Measurements from ENCODE around the gene ADAMTSL1. TPM values are rescaled to one million over a fixed set of nuclear protein-coding genes. Genes with fewer than 3 reads are reported as not detected.

The ADAMTSL1 gene
- total RNA-seq, 1 donor from 2014 or later, result 61.8 TPM

- intact Hi-C loops (cut with DNase I), result no loop called here
- DNase-seq (ENCODE audit: low spot score) (no peak), ATAC-seq (no peak)
Measured at GRCh38 chr9:18623221-18624079, 149.5 kb downstream of the ADAMTSL1 start.

GRCh38 chr9:18626046-18626698 is 152.2 kb downstream of the ADAMTSL1 start:
- no peak for ATAC-seq
- intact Hi-C loops (cut with DNase I), result no loop called here

GRCh38 chr9:18629136-18629535 is 155.2 kb downstream of the ADAMTSL1 start:
- intact Hi-C loops (cut with DNase I), result no loop called here
- DNase-seq (ENCODE audit: low spot score) (no peak), ATAC-seq (no peak)

More at GRCh38 chr9:18626046-18626698, 152.2 kb downstream of the ADAMTSL1 start:
- no peak for DNase-seq (ENCODE audit: low spot score)

GRCh38 chr9:18632632-18633403 is 158.9 kb downstream of the ADAMTSL1 start:
- no peak for DNase-seq (ENCODE audit: low spot score)
- intact Hi-C loops (cut with DNase I), result no loop called here
- ATAC-seq, result peak; percentile 95

- intact Hi-C loops (cut with DNase I), result no loop called here
- ATAC-seq (no peak), DNase-seq (ENCODE audit: low spot score) (no peak)
Measured at GRCh38 chr9:18636781-18637180, 162.8 kb downstream of the ADAMTSL1 start.

- ATAC-seq, result no peak
- no peak for DNase-seq (ENCODE audit: low spot score)
- intact Hi-C loops (cut with DNase I), result no loop called here
Measured at GRCh38 chr9:18638371-18639249, 164.7 kb downstream of the ADAMTSL1 start.

- ATAC-seq (no peak), DNase-seq (ENCODE audit: low spot score) (no peak)
- intact Hi-C loops (cut with DNase I), result no loop called here
Measured at GRCh38 chr9:18639911-18640310, 166.0 kb downstream of the ADAMTSL1 start.

- intact Hi-C loops (cut with DNase I), result no loop called here
- ATAC-seq (no peak), DNase-seq (ENCODE audit: low spot score) (no peak)
Measured at GRCh38 chr9:18658804-18659705, 185.1 kb downstream of the ADAMTSL1 start.

- intact Hi-C loops (cut with DNase I), result no loop called here
- no peak for DNase-seq (ENCODE audit: low spot score)
- ATAC-seq, result no peak
Measured at GRCh38 chr9:18660001-18660400, 186.0 kb downstream of the ADAMTSL1 start.

- DNase-seq (ENCODE audit: low spot score), result no peak
- no peak for ATAC-seq
- intact Hi-C loops (cut with DNase I), result no loop called here
Measured at GRCh38 chr9:18662320-18662719, 188.4 kb downstream of the ADAMTSL1 start.

- peak; percentile 47 for ATAC-seq
- no peak for DNase-seq (ENCODE audit: low spot score)
- intact Hi-C loops (cut with DNase I), result no loop called here
Measured at GRCh38 chr9:18665947-18666346, 192.0 kb downstream of the ADAMTSL1 start.

GRCh38 chr9:18666348-18666747 is 192.4 kb downstream of the ADAMTSL1 start:
- DNase-seq (ENCODE audit: low spot score) (no peak), ATAC-seq (peak; percentile 87)
- intact Hi-C loops (cut with DNase I), result no loop called here

GRCh38 chr9:18666986-18667772 is 193.2 kb downstream of the ADAMTSL1 start:
- DNase-seq (ENCODE audit: low spot score) (no peak), ATAC-seq (peak; percentile 70)
- intact Hi-C loops (cut with DNase I), result no loop called here

GRCh38 chr9:18668944-18669343 is 195.0 kb downstream of the ADAMTSL1 start:
- DNase-seq (ENCODE audit: low spot score) (no peak), ATAC-seq (no peak)
- intact Hi-C loops (cut with DNase I), result no loop called here

GRCh38 chr9:18672706-18673105 is 198.8 kb downstream of the ADAMTSL1 start:
- DNase-seq (ENCODE audit: low spot score) (no peak), ATAC-seq (peak; percentile 19)
- intact Hi-C loops (cut with DNase I), result no loop called here

GRCh38 chr9:18673179-18673578 is 199.2 kb downstream of the ADAMTSL1 start:
- DNase-seq (ENCODE audit: low spot score), result no peak
- intact Hi-C loops (cut with DNase I), result no loop called here
- peak; percentile 82 for ATAC-seq

GRCh38 chr9:18675332-18675731 is 201.4 kb downstream of the ADAMTSL1 start:
- DNase-seq (ENCODE audit: low spot score) (no peak), ATAC-seq (no peak)
- intact Hi-C loops (cut with DNase I), result no loop called here
